Astrocyte (in vitro differentiated cells and primary cell): Measurements from ENCODE around the gene ABLIM2. TPM values are rescaled to one million over a fixed set of nuclear protein-coding genes. Genes with fewer than 3 reads are reported as not detected.
A peak's percentile ranks its signal among the peaks of the same experiment; 100 is the strongest.

Source experiments
- DNase-seq: peaks from one replicate; pipeline ENCODE4 v3.0.0-alpha.2; 2010; ENCODE audit warnings: low read depth
- FAIRE-seq: peaks from 2 replicates; lab custom pipeline; 2011; peaks lifted over from hg19 to GRCh38; lab: Jason Lieb, UNC
- H2AFZ ChIP-seq: 2 replicates; pipeline ENCODE4 v1.6.0; 2012; ENCODE audit warnings: low read depth, low read length, inconsistent platforms
- H3K27ac ChIP-seq: 2 replicates; pipeline ENCODE4 v1.5.1; 2011; ENCODE audit warnings: low read depth, low read length, inconsistent platforms
- H3K27me3 ChIP-seq: 2 replicates; pipeline ENCODE4 v1.6.0; 2011; ENCODE audit warnings: low read length, inconsistent platforms; ENCODE audit not compliant: insufficient read depth
- H3K36me3 ChIP-seq: 2 replicates; pipeline ENCODE4 v1.5.1; 2011; ENCODE audit warnings: low read length, inconsistent platforms; ENCODE audit not compliant: insufficient read depth
- H3K4me1 ChIP-seq: 2 replicates; pipeline ENCODE4 v1.5.1; 2011; ENCODE audit warnings: low read length, inconsistent platforms; ENCODE audit not compliant: insufficient read depth
- H3K4me2 ChIP-seq: 2 replicates; pipeline ENCODE4 v1.6.0; 2012; ENCODE audit warnings: low read length, inconsistent platforms
- H3K4me3 ChIP-seq: 2 replicates; pipeline ENCODE4 v1.5.1; 2011; ENCODE audit warnings: low read depth, mild to moderate bottlenecking, low read length, inconsistent platforms; ENCODE audit not compliant: insufficient read depth
- H3K79me2 ChIP-seq: 2 replicates; pipeline ENCODE4 v1.6.0; 2012; ENCODE audit warnings: mild to moderate bottlenecking, low read length, inconsistent platforms; ENCODE audit not compliant: insufficient read depth
- H3K9ac ChIP-seq: 2 replicates; pipeline ENCODE4 v1.6.0; 2012; ENCODE audit warnings: mild to moderate bottlenecking, low read length, inconsistent platforms
- H3K9me3 ChIP-seq: 2 replicates; pipeline ENCODE4 v1.5.1; 2012; ENCODE audit warnings: low read depth, mild to moderate bottlenecking, low read length, inconsistent platforms; ENCODE audit not compliant: insufficient read depth
- H4K20me1 ChIP-seq: 2 replicates; pipeline ENCODE4 v1.6.0; 2012; ENCODE audit warnings: low read length, inconsistent platforms; ENCODE audit not compliant: insufficient read depth
- H3K27ac Mint-ChIP-seq: one replicate; pipeline ENCODE4 v1.8.0; 2021; ENCODE audit warnings: mild to moderate bottlenecking, mixed read lengths; ENCODE audit not compliant: unreplicated experiment
- H3K27me3 Mint-ChIP-seq: one replicate; pipeline ENCODE4 v1.8.0; 2021; ENCODE audit warnings: low read depth, mixed read lengths; ENCODE audit not compliant: unreplicated experiment
- H3K36me3 Mint-ChIP-seq: one replicate; pipeline ENCODE4 v1.8.0; 2021; ENCODE audit warnings: low read depth, mixed read lengths; ENCODE audit not compliant: unreplicated experiment
- H3K4me1 Mint-ChIP-seq: one replicate; pipeline ENCODE4 v1.8.0; 2021; ENCODE audit warnings: low read depth, mixed read lengths; ENCODE audit not compliant: unreplicated experiment
- H3K4me3 Mint-ChIP-seq: one replicate; pipeline ENCODE4 v1.8.0; 2021; ENCODE audit warnings: mild to moderate bottlenecking, moderate library complexity, mixed read lengths; ENCODE audit not compliant: unreplicated experiment
- H3K9me3 Mint-ChIP-seq: one replicate; pipeline ENCODE4 v1.8.0; 2021; ENCODE audit warnings: mild to moderate bottlenecking, mixed read lengths; ENCODE audit not compliant: unreplicated experiment
- CTCF ChIP-seq: IDR thresholded peaks from 2 replicates; pipeline ENCODE4 v1.5.1; 2011; ENCODE audit warnings: low read depth, mild to moderate bottlenecking, inconsistent platforms, low read length, moderate library complexity; ENCODE audit not compliant: insufficient read depth
- EZH2 ChIP-seq: IDR thresholded peaks from 2 replicates; pipeline ENCODE4 v1.6.1; 2012; ENCODE audit warnings: mild to moderate bottlenecking, low read length, inconsistent platforms; ENCODE audit not compliant: insufficient read depth
- total RNA-seq: library from RNA; stranded (reverse); gene quantifications from 2 replicates; pipeline ENCODE4 v1.2.1, GENCODE V29; 2021

Gene ABLIM2
- total RNA-seq, 1 donor from 2014 or later, result 0.50 TPM

GRCh38 chr4:7924570-7924969, 234.0 kb downstream of the ABLIM2 start:
- peaks cover 38% of the 10 kb centered on the region for H3K4me1 Mint-ChIP-seq

GRCh38 chr4:7924163-7924562, 234.4 kb downstream of the ABLIM2 start:
- H3K27me3 ChIP-seq, result no peaks in the 10 kb centered on the region
- no peak overlapping the region for H3K4me3 Mint-ChIP-seq
- FAIRE-seq (no peak), DNase-seq (no peak)
- no peak overlapping the region for H3K4me3 ChIP-seq
- peak overlapping the region; percentile 7 for H3K27ac Mint-ChIP-seq
- peak overlapping the region; percentile 24 for H3K4me2 ChIP-seq
- no peaks in the 10 kb centered on the region for H3K9me3 ChIP-seq
- peaks cover 16% of the 10 kb centered on the region for H3K36me3 Mint-ChIP-seq
- H3K4me1 Mint-ChIP-seq, result peaks cover 34% of the 10 kb centered on the region
- H3K27me3 Mint-ChIP-seq, result no peaks in the 10 kb centered on the region
- H3K27ac ChIP-seq, result peak overlapping the region; percentile 7
- H3K9ac ChIP-seq, result peak overlapping the region; percentile 8
- H3K36me3 ChIP-seq, result peaks cover 4% of the 10 kb centered on the region
- peaks cover 3% of the 10 kb centered on the region for H3K9me3 Mint-ChIP-seq
- no peak for TF ChIP-seq EZH2
- no peak for TF ChIP-seq CTCF
- H3K79me2 ChIP-seq, result peaks cover 99% of the 10 kb centered on the region
- peaks cover 18% of the 10 kb centered on the region for H3K4me1 ChIP-seq
- H2AFZ ChIP-seq, result no peak overlapping the region
- H4K20me1 ChIP-seq, result peaks cover 94% of the 10 kb centered on the region

More at GRCh38 chr4:7924570-7924969, 234.0 kb downstream of the ABLIM2 start:
- H2AFZ ChIP-seq, result no peak overlapping the region
- H3K36me3 ChIP-seq, result peaks cover 2% of the 10 kb centered on the region
- H3K4me3 ChIP-seq, result no peak overlapping the region
- H3K27ac ChIP-seq, result no peak overlapping the region
- H3K79me2 ChIP-seq, result peaks cover 99% of the 10 kb centered on the region
- H3K27me3 ChIP-seq, result no peaks in the 10 kb centered on the region
- Mint-ChIP-seq H3K9me3 (peaks cover 3% of the 10 kb centered on the region), H3K27ac (peak overlapping the region; percentile 7), H3K4me3 (no peak overlapping the region), H3K27me3 (no peaks in the 10 kb centered on the region), H3K36me3 (peaks cover 14% of the 10 kb centered on the region)
- H3K4me2 ChIP-seq, result peak overlapping the region; percentile 24
- H4K20me1 ChIP-seq, result peaks cover 94% of the 10 kb centered on the region
- H3K9me3 ChIP-seq, result no peaks in the 10 kb centered on the region
- peak overlapping the region; percentile 8 for H3K9ac ChIP-seq
- peaks cover 18% of the 10 kb centered on the region for H3K4me1 ChIP-seq
- no peak for TF ChIP-seq CTCF
- no peak for TF ChIP-seq EZH2
- DNase-seq (no peak), FAIRE-seq (no peak)

- TF ChIP-seq CTCF (no peak), EZH2 (no peak)
- FAIRE-seq, result no peak
- peak overlapping the region; percentile 23 for H3K27ac Mint-ChIP-seq
Observed at GRCh38 chr4:7922466-7922865, 236.1 kb downstream of the ABLIM2 start.

More at GRCh38 chr4:7922466-7922865, 236.1 kb downstream of the ABLIM2 start:
- Histone ChIP-seq H3K36me3 (peaks cover 4% of the 10 kb centered on the region), H3K4me3 (no peak overlapping the region), H3K9ac (no peak overlapping the region), H3K27me3 (no peaks in the 10 kb centered on the region), H3K79me2 (peaks cover 100% of the 10 kb centered on the region), H3K4me2 (no peak overlapping the region), H4K20me1 (peaks cover 91% of the 10 kb centered on the region), H2AFZ (no peak overlapping the region), H3K4me1 (peaks cover 25% of the 10 kb centered on the region), H3K9me3 (no peaks in the 10 kb centered on the region), H3K27ac (no peak overlapping the region)
- H3K36me3 Mint-ChIP-seq, result peaks cover 22% of the 10 kb centered on the region
- peaks cover 32% of the 10 kb centered on the region for H3K4me1 Mint-ChIP-seq
- H3K4me3 Mint-ChIP-seq, result no peak overlapping the region
- no peak for DNase-seq
- H3K9me3 Mint-ChIP-seq, result peaks cover 3% of the 10 kb centered on the region
- no peaks in the 10 kb centered on the region for H3K27me3 Mint-ChIP-seq
